ENCODE data around the gene PCED1A.
A peak's percentile ranks its signal among the peaks of the same experiment; 100 is the strongest.

Gene PCED1A

GRCh38 chr20:2867081-2867864, 26.8 kb upstream of the PCED1A start:
- FAIRE-seq (no peak), DNase-seq (ENCODE audit: insufficient read length, low spot score) (no peak)
- no peak for TF ChIP-seq POLR2A (IDR thresholded peaks at IDR 0.05; ENCODE audit: low read depth, low read length)
- no peak for TF ChIP-seq SPI1 (IDR thresholded peaks at IDR 0.05; ENCODE audit: low read depth, low read length)
- no peak for TF ChIP-seq POU2F2 (IDR thresholded peaks at IDR 0.05; ENCODE audit: low read depth, low read length)
- TF ChIP-seq TAF1 (IDR thresholded peaks at IDR 0.05; ENCODE audit: low read depth, low read length): no peak
- TF ChIP-seq POLR2AphosphoS5 (IDR thresholded peaks at IDR 0.05; ENCODE audit: low read depth, low read length): no peak
- no peak for TF ChIP-seq PAX5 (IDR thresholded peaks at IDR 0.05; ENCODE audit: insufficient read depth, low read length, severe bottlenecking)

DNA sequence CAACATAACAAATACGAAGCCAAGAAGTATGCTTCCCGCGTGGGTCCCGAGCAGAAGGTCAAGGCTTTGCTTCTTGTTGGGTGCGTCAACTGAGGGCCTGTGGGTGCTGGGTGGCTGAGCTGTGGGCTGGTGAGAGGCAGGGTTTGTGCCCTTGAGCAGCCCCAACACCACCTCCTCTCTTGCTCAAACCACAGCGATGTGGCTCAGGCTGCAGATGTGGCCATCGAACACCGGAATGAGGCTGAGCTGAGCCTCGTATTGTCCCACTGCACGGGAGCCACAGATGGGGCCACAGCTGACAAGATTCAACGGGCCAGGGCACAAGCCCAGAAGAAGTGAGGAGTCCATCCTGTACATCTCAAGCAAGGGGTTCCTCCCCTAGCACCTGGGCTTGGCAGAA, 25.8 kb upstream of the PCED1A start:
- DNase-seq (ENCODE audit: insufficient read length, low spot score): no peak
- TF ChIP-seq POLR2AphosphoS5 (IDR thresholded peaks at IDR 0.05; ENCODE audit: low read depth, low read length) (no peak), TAF1 (IDR thresholded peaks at IDR 0.05; ENCODE audit: low read depth, low read length) (no peak), POLR2A (IDR thresholded peaks at IDR 0.05; ENCODE audit: low read depth, low read length) (no peak), POU2F2 (IDR thresholded peaks at IDR 0.05; ENCODE audit: low read depth, low read length) (no peak), PAX5 (IDR thresholded peaks at IDR 0.05; ENCODE audit: insufficient read depth, low read length, severe bottlenecking) (no peak), SPI1 (IDR thresholded peaks at IDR 0.05; ENCODE audit: low read depth, low read length) (no peak)
- FAIRE-seq: peak; percentile 45

GRCh38 chr20:2865630-2866029, 25.2 kb upstream of the PCED1A start:
- FAIRE-seq (no peak), DNase-seq (ENCODE audit: insufficient read length, low spot score) (no peak)
- TF ChIP-seq POU2F2 (IDR thresholded peaks at IDR 0.05; ENCODE audit: low read depth, low read length) (no peak), PAX5 (IDR thresholded peaks at IDR 0.05; ENCODE audit: insufficient read depth, low read length, severe bottlenecking) (no peak), TAF1 (IDR thresholded peaks at IDR 0.05; ENCODE audit: low read depth, low read length) (no peak), POLR2A (IDR thresholded peaks at IDR 0.05; ENCODE audit: low read depth, low read length) (no peak), POLR2AphosphoS5 (IDR thresholded peaks at IDR 0.05; ENCODE audit: low read depth, low read length) (no peak), SPI1 (IDR thresholded peaks at IDR 0.05; ENCODE audit: low read depth, low read length) (no peak)

GRCh38 chr20:2865101-2865500, 24.6 kb upstream of the PCED1A start:
- TF ChIP-seq SPI1 (IDR thresholded peaks at IDR 0.05; ENCODE audit: low read depth, low read length) (no peak), TAF1 (IDR thresholded peaks at IDR 0.05; ENCODE audit: low read depth, low read length) (no peak), PAX5 (IDR thresholded peaks at IDR 0.05; ENCODE audit: insufficient read depth, low read length, severe bottlenecking) (no peak), POLR2A (IDR thresholded peaks at IDR 0.05; ENCODE audit: low read depth, low read length) (no peak), POLR2AphosphoS5 (IDR thresholded peaks at IDR 0.05; ENCODE audit: low read depth, low read length) (no peak)
- DNase-seq (ENCODE audit: insufficient read length, low spot score) (no peak), FAIRE-seq (no peak)

DNA sequence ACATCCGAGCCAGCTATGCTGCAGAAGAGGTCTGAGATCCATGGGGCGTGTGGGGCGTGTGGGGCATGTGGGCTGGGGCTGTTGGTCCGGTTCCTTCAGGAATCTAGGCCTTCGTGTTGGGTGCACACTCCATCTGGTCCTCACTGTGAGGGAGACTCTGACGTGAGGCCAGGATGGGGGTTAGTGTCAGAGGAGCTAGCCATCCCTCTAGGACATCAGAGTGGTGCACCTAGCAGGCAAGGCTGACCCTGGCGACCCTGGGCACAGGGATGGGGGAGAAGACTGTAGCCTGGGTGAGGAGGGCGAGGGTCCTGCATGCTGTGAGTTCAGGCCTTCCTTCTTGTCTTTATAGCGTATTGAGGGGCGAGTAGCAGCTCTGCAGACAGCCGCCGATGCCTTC, 24.2 kb upstream of the PCED1A start:
- DNase-seq (ENCODE audit: insufficient read length, low spot score) (no peak), FAIRE-seq (no peak)
- TF ChIP-seq POLR2A (IDR thresholded peaks at IDR 0.05; ENCODE audit: low read depth, low read length) (no peak), PAX5 (IDR thresholded peaks at IDR 0.05; ENCODE audit: insufficient read depth, low read length, severe bottlenecking) (no peak), SPI1 (IDR thresholded peaks at IDR 0.05; ENCODE audit: low read depth, low read length) (no peak), TAF1 (IDR thresholded peaks at IDR 0.05; ENCODE audit: low read depth, low read length) (no peak), POLR2AphosphoS5 (IDR thresholded peaks at IDR 0.05; ENCODE audit: low read depth, low read length) (no peak), POU2F2 (IDR thresholded peaks at IDR 0.05; ENCODE audit: low read depth, low read length) (no peak)

DNA sequence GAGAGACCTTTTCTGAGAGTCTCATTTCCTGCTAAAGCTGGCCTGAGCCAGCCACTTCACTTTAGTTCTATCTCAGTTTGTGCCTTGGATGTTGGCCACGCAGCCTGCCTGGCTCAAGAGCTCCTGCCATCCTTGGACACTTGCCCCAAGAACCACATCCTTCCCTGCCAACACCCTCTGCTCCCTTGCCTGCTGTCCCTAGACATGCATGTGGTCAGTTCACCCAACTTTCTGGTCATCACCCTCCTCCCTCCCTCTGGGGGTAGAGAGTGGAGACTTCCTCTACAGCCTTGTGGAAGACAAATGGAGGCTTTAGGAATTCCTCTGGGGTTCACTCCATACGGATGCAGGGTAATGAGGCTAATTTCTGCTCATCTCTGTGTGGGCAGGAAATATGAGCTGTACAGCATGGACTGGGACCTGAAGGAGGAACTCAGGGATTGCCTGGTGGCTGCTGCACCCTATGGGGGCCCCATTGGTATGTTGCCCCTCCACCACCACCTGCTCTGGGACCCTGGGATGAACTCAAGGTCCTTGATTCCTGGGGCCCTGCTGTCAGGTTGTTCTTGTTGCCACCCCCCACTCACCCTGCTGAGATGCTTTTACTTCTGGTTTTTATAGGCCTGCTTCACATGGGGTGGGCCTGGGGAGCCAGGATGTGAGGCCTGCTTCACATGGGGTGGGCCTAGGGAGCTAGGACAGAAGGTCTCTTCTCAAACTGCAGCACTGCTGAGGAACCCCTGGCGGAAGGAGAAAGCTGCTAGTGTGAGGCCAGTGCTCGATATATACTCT, 19.1 kb upstream of the PCED1A start:
- FAIRE-seq (no peak), DNase-seq (ENCODE audit: insufficient read length, low spot score) (no peak)
- TF ChIP-seq POU2F2 (IDR thresholded peaks at IDR 0.05; ENCODE audit: low read depth, low read length) (no peak), SPI1 (IDR thresholded peaks at IDR 0.05; ENCODE audit: low read depth, low read length) (no peak), TAF1 (IDR thresholded peaks at IDR 0.05; ENCODE audit: low read depth, low read length) (no peak), POLR2AphosphoS5 (IDR thresholded peaks at IDR 0.05; ENCODE audit: low read depth, low read length) (no peak), PAX5 (IDR thresholded peaks at IDR 0.05; ENCODE audit: insufficient read depth, low read length, severe bottlenecking) (no peak), POLR2A (IDR thresholded peaks at IDR 0.05; ENCODE audit: low read depth, low read length) (no peak)

DNA sequence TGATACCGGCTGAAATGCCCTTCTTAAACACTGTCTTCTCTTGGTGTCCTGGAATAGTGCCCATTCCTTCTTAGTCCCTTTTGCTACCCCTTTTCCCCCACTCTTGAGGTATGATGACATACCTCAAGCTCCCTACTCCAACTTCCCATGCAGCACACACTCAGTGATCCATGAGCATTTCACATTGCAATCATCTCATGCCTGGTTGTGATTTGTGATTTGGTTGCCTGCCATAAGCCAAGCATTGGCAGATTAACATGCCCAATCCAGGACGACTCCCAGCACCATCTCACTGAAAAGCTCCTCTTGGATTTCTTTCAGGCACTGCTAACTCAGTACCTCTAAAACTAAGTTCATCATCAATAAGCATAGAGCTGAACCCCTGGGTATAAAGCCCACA, 18.1 kb upstream of the PCED1A start:
- no peak for DNase-seq (ENCODE audit: insufficient read length, low spot score)
- TF ChIP-seq POLR2A (IDR thresholded peaks at IDR 0.05; ENCODE audit: low read depth, low read length) (no peak), PAX5 (IDR thresholded peaks at IDR 0.05; ENCODE audit: insufficient read depth, low read length, severe bottlenecking) (no peak), POU2F2 (IDR thresholded peaks at IDR 0.05; ENCODE audit: low read depth, low read length) (no peak), TAF1 (IDR thresholded peaks at IDR 0.05; ENCODE audit: low read depth, low read length) (no peak), SPI1 (IDR thresholded peaks at IDR 0.05; ENCODE audit: low read depth, low read length) (no peak), POLR2AphosphoS5 (IDR thresholded peaks at IDR 0.05; ENCODE audit: low read depth, low read length) (no peak)
- FAIRE-seq: no peak

DNA sequence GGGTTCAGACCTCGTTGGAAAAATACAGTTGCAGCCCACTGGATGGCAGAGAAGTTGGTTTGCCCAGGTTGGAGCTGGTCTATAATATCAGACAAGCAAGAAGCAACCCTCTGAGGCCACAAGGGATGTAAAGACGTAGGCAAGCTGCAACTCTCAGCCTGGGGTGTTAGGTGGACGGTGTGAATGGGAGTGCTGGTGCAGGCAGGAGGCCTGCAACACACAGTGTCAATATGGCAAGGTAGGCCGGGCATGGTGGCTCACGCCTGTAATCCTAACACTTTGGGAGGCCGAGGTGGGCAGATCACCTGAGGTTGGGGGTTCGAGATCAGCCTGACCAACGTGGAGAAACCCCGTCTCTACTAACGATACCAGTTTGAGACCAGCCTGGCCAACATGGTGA, 10.6 kb upstream of the PCED1A start:
- DNase-seq (ENCODE audit: insufficient read length, low spot score) (no peak), FAIRE-seq (no peak)
- TF ChIP-seq SPI1 (IDR thresholded peaks at IDR 0.05; ENCODE audit: low read depth, low read length) (no peak), POU2F2 (IDR thresholded peaks at IDR 0.05; ENCODE audit: low read depth, low read length) (no peak), POLR2AphosphoS5 (IDR thresholded peaks at IDR 0.05; ENCODE audit: low read depth, low read length) (no peak), TAF1 (IDR thresholded peaks at IDR 0.05; ENCODE audit: low read depth, low read length) (no peak), PAX5 (IDR thresholded peaks at IDR 0.05; ENCODE audit: insufficient read depth, low read length, severe bottlenecking) (no peak), POLR2A (IDR thresholded peaks at IDR 0.05; ENCODE audit: low read depth, low read length) (no peak)

DNA sequence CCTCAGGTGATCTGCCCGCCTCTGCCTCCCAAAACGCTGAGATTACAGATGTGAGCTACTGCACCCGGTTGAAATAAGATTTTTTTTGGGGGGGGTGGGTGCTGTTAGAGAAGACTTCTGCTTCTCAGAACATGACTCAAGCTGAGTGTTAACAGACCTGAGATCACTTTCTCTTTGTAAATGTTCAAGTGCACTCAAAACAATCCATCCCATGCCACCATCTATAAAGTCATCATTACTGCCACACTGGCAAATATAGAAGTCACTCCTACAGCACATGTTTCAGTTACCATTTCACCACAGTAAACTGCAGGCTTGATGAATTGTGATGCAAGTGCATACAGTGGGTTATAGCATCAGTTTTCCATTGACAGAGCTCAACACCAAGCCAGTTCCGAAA, 9.1 kb upstream of the PCED1A start:
- DNase-seq (ENCODE audit: insufficient read length, low spot score): no peak
- no peak for TF ChIP-seq PAX5 (IDR thresholded peaks at IDR 0.05; ENCODE audit: insufficient read depth, low read length, severe bottlenecking)
- FAIRE-seq: peak; percentile 23

Measured in GM12891 (cell line).